IMR-90 (cell line): Measurements from ENCODE around the gene SLC29A3. TPM values are rescaled to one million over a fixed set of nuclear protein-coding genes. Genes with fewer than 3 reads are reported as not detected.

Source experiments
- ATAC-seq: fragments of 200-7000 bp; cut with Tn5 transposase; 2 replicates; pipeline ENCODE4 v1.9.1; 2020; ENCODE audit warnings: low read depth, mild to moderate bottlenecking, moderate library complexity
- BruUV-seq: library from RNA; stranded (reverse); fragments of 400-500 nt; replicated peaks from 2 replicates; lab custom pipeline; 2021; lab: Mats Ljungman, UMichigan
- CTCF ChIA-PET: fragments of 300-600 bp; formaldehyde crosslinking; extraction: SDS; loops from one replicate; lab custom pipeline; 2021; ENCODE audit warnings: antibody characterized with exemption; lab: Yijun Ruan, JAX
- POLR2A ChIA-PET: fragments of 300-600 bp; sonication (Branson Sonifier 250); formaldehyde crosslinking; loops from one replicate; lab custom pipeline; 2022; ENCODE audit warnings: antibody characterized with exemption; ENCODE audit not compliant: unreplicated experiment; lab: Charles Lee
- DNase-seq: peaks from one replicate; pipeline ENCODE4 v3.0.0; 2013
- H2AFZ ChIP-seq: replicated peaks from 2 replicates; pipeline ENCODE3; 2013; ENCODE audit warnings: low read length, mild to moderate bottlenecking; ENCODE audit not compliant: poor library complexity
- H2AK5ac ChIP-seq: 2 replicates; pipeline ENCODE4 v1.6.1; 2013; ENCODE audit warnings: low read depth, low read length, inconsistent platforms
- H2AK9ac ChIP-seq: replicated peaks from 2 replicates; pipeline ENCODE3; 2013; ENCODE audit warnings: mild to moderate bottlenecking, low read depth, low read length, moderate library complexity; ENCODE audit not compliant: poor library complexity
- H2BK120ac ChIP-seq: 2 replicates; pipeline ENCODE4 v1.6.1; 2013; ENCODE audit warnings: low read depth, low read length, inconsistent platforms
- H2BK15ac ChIP-seq: 3 replicates; pipeline ENCODE4 v1.6.1; 2013; ENCODE audit warnings: low read depth, low read length, inconsistent platforms
- H2BK20ac ChIP-seq: 2 replicates; pipeline ENCODE4 v1.6.1; 2013; ENCODE audit warnings: low read depth, mild to moderate bottlenecking, inconsistent platforms, low read length, moderate library complexity
- H2BK5ac ChIP-seq: 2 replicates; pipeline ENCODE4 v1.6.1; 2013; ENCODE audit warnings: mild to moderate bottlenecking, low read depth, low read length, inconsistent platforms; ENCODE audit not compliant: poor library complexity, severe bottlenecking
- H3K14ac ChIP-seq: replicated peaks from 2 replicates; pipeline ENCODE4 v1.6.1; 2013; ENCODE audit warnings: low read depth, low read length, inconsistent platforms
- H3K18ac ChIP-seq: 2 replicates; pipeline ENCODE4 v1.6.1; 2013; ENCODE audit warnings: low read depth, low read length, control low read depth
- H3K23ac ChIP-seq: 2 replicates; pipeline ENCODE4 v1.6.1; 2013; ENCODE audit warnings: low read depth, low read length, inconsistent platforms
- H3K27ac ChIP-seq: 2 replicates; pipeline ENCODE4 v1.5.1; 2013; ENCODE audit warnings: mild to moderate bottlenecking, control low read depth, low read length; ENCODE audit not compliant: insufficient read depth
- H3K27me3 ChIP-seq: 2 replicates; pipeline ENCODE4 v1.6.1; 2013; ENCODE audit warnings: low read length; ENCODE audit not compliant: control insufficient read depth, insufficient read depth
- H3K36me3 ChIP-seq: 2 replicates; pipeline ENCODE4 v1.6.1; 2013; ENCODE audit warnings: low read length, mixed read lengths; ENCODE audit not compliant: control insufficient read depth, insufficient read depth
- H3K4ac ChIP-seq: 2 replicates; pipeline ENCODE4 v1.6.1; 2013; ENCODE audit warnings: low read depth, low read length, inconsistent platforms
- H3K4me1 ChIP-seq: 2 replicates; pipeline ENCODE4 v1.6.1; 2013; ENCODE audit warnings: low read length, mixed read lengths; ENCODE audit not compliant: control insufficient read depth, insufficient read depth
- H3K4me2 ChIP-seq: 2 replicates; pipeline ENCODE4 v1.6.1; 2013; ENCODE audit warnings: low read depth, mild to moderate bottlenecking, control low read depth, low read length, moderate library complexity
- H3K4me3 ChIP-seq: 2 replicates; pipeline ENCODE4 v1.5.1; 2013; ENCODE audit warnings: low read depth, mild to moderate bottlenecking, control low read depth, low read length, moderate library complexity; ENCODE audit not compliant: insufficient read depth
- H3K56ac ChIP-seq: 2 replicates; pipeline ENCODE4 v1.6.1; 2013; ENCODE audit warnings: low read length, inconsistent platforms; ENCODE audit not compliant: insufficient read depth; ENCODE audit errors: extremely low read depth
- H3K79me1 ChIP-seq, 2 experiments: 2 replicates each; pipeline ENCODE4 v1.6.1; 2013; ENCODE audit warnings: low read length in 2 of 2, inconsistent platforms in 1 of 2, low read depth in 1 of 2
- H3K9ac ChIP-seq: 2 replicates; pipeline ENCODE4 v1.6.1; 2013; ENCODE audit warnings: low read depth, low read length, control low read depth
- H3K9me1 ChIP-seq: 2 replicates; pipeline ENCODE4 v1.6.1; 2013; ENCODE audit warnings: low read length, inconsistent platforms; ENCODE audit not compliant: insufficient read depth
- H3K9me3 ChIP-seq: 2 replicates; pipeline ENCODE4 v1.6.1; 2013; ENCODE audit warnings: low read length; ENCODE audit not compliant: control insufficient read depth, insufficient read depth
- H4K20me1 ChIP-seq: 2 replicates; pipeline ENCODE4 v1.6.1; 2013; ENCODE audit warnings: low read length, inconsistent platforms; ENCODE audit not compliant: insufficient read depth
- H4K5ac ChIP-seq: 2 replicates; pipeline ENCODE4 v1.6.1; 2013; ENCODE audit warnings: mild to moderate bottlenecking, low read depth, low read length, control low read depth
- H4K8ac ChIP-seq, 2 experiments: 2 replicates each; pipeline ENCODE4 v1.6.1; 2013; ENCODE audit warnings: low read depth in 2 of 2, low read length in 2 of 2, control low read depth in 1 of 2, inconsistent platforms in 1 of 2
- H4K91ac ChIP-seq: 2 replicates; pipeline ENCODE4 v1.6.1; 2013; ENCODE audit warnings: low read depth, low read length, inconsistent platforms; ENCODE audit not compliant: insufficient read depth
- BHLHE40 ChIP-seq: fragments of 150-350 bp; IDR thresholded peaks from 2 replicates; pipeline ENCODE4 v1.6.1; 2016; ENCODE audit warnings: mild to moderate bottlenecking, low read depth, low read length
- CEBPB ChIP-seq: IDR thresholded peaks from 2 replicates; pipeline ENCODE4 v1.6.1; 2012; ENCODE audit warnings: low read depth, low read length, improper control_type of control experiment
- FOS ChIP-seq: fragments of 150-350 bp; IDR thresholded peaks from 2 replicates; pipeline ENCODE4 v1.6.1; 2016; ENCODE audit warnings: low read depth, low read length
- MAFK ChIP-seq: IDR thresholded peaks from 2 replicates; pipeline ENCODE4 v1.6.1; 2012; ENCODE audit warnings: low read depth, low read length, improper control_type of control experiment
- MAZ ChIP-seq: IDR thresholded peaks from 2 replicates; pipeline ENCODE4 v1.6.1; 2012; ENCODE audit warnings: low read depth, mild to moderate bottlenecking, low read length, improper control_type of control experiment, moderate library complexity, borderline replicate concordance
- MXI1 ChIP-seq: IDR thresholded peaks from 2 replicates; pipeline ENCODE4 v1.6.1; 2012; ENCODE audit warnings: low read depth, mild to moderate bottlenecking, low read length, moderate library complexity, borderline replicate concordance
- NFE2L2 ChIP-seq: fragments of 150-350 bp; IDR thresholded peaks from 2 replicates; pipeline ENCODE4 v1.6.1; 2016; ENCODE audit warnings: low read depth, mild to moderate bottlenecking, low read length
- RAD21 ChIP-seq: IDR thresholded peaks from 2 replicates; pipeline ENCODE4 v1.6.1; 2012; ENCODE audit warnings: low read length, improper control_type of control experiment
- RFX5 ChIP-seq: IDR thresholded peaks from 2 replicates; pipeline ENCODE4 v1.8.0; 2012; ENCODE audit warnings: low read depth, mild to moderate bottlenecking, low read length, moderate library complexity
- SMC3 ChIP-seq: fragments of 150-350 bp; IDR thresholded peaks from 2 replicates; pipeline ENCODE4 v1.6.1; 2016; ENCODE audit warnings: low read depth, mild to moderate bottlenecking, antibody characterized with exemption, low read length, moderate library complexity
- WGBS, 2 experiments: methylation state at CpG; one replicate each; pipeline versions ENCODE4 v1.1.5 to v1.1.7; 2013; ENCODE audit warnings: missing lambda C conversion rate in 2 of 2; ENCODE audit not compliant: insufficient read length in 1 of 2; ENCODE audit errors: extremely low coverage in 2 of 2; 5-methylcytosine and 5-hydroxymethylcytosine counted together
- dilution Hi-C: fragments of 300-500 bp; cut with HindIII; formaldehyde crosslinking; loops from one replicate; pipeline ENCODE4 v1.14.3; 2018; ENCODE audit warnings: low sequenced_read_pairs; ENCODE audit not compliant: unreplicated experiment
- in situ Hi-C: fragments of 300-500 bp; cut with MboI; formaldehyde crosslinking; loops from 3 replicates; pipeline ENCODE4 v1.14.3; 2019; ENCODE audit warnings: low sequenced_read_pairs, inconsistent platforms, mixed read lengths
- intact Hi-C: fragments of 100-400 bp; cut with micrococcal nuclease; formaldehyde crosslinking; loops from 2 replicates; pipeline ENCODE4 v1.10.0; 2022
- polyA plus RNA-seq, 3 experiments: library from polyadenylated mRNA; depleted of rRNA; stranded (reverse); fragments of >200 nt; gene quantifications; 2 replicates each; pipeline ENCODE4 v1.2.3, GENCODE V29; 2012; ENCODE audit warnings: low replicate concordance in 1 of 3
- total RNA-seq: library from RNA; depleted of rRNA; stranded (reverse); fragments of >200 nt; gene quantifications from 2 replicates; pipeline ENCODE4 v1.2.3, GENCODE V29; 2012
- TF ChIP-seq, protein P1 (sequence below): fragments of 150-350 bp; IDR thresholded peaks from 2 replicates; pipeline ENCODE4 v1.6.1; 2017; ENCODE audit warnings: mild to moderate bottlenecking, antibody characterized with exemption, low read length, low read depth

Gene SLC29A3
- total and polyA plus RNA-seq, 2 of the 4 experiments (the other 2 are of a cell fraction) = 0.72 to 3.0 TPM

DNA sequence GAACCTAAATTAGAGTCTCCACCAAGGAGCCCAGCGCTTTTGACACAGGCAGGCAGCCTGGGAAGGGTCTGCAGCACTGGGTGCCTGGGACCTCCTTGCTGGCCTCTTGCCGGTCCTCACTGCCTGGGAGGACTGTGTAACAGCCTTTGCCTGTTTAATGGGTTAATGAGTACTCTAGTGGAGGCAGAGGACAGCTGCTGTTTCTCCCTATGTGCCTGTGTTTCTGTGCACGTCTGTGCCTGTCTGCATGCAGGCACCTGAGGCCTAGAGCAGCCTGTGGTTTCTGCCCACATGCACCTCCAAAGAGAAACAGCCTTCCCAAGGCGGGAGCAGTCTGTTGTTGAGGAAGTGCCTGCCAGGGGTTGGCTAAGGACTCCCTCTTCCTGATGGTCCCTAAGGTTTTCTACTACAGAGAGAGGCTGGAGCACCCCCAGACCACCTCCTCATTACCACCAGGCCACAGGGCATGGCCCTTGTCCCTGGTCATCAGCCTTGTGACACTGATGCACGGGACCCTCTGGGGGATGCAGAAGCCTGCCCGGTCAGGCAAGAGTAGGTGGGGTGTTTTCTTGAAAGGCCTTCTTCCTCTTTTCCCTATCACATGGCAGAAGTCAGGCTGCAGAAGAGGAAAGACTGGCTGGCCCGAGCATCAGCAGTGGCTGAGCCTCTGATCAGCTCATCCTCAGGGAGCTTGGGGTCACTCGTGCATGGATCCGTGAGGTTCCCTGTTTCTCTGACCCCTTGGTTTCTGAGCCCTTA is 14.2 kb downstream of the SLC29A3 start:
- H4K5ac ChIP-seq = no peak overlapping the region
- ATAC-seq (no peak), DNase-seq (no peak)
- H3K27me3 ChIP-seq = no peaks in the 10 kb centered on the region; the same call in 1 of the 2 replicates
- no peak overlapping the region for H3K23ac ChIP-seq
- dilution Hi-C loops (no loop called here), intact Hi-C loops (no loop called here), in situ Hi-C loops (no loop called here)
- no TSS peak for BruUV-seq
- no peaks in the 10 kb centered on the region for H4K20me1 ChIP-seq
- no peak overlapping the region for H3K27ac ChIP-seq
- no peak overlapping the region for H2AK5ac ChIP-seq
- no peak overlapping the region for H4K91ac ChIP-seq
- no peak overlapping the region for H3K4ac ChIP-seq
- TF ChIP-seq RFX5 (no peak), MAZ (no peak), MXI1 (no peak), CEBPB (no peak), MAFK (no peak), RAD21 (no peak), SMC3 (no peak), BHLHE40 (no peak), FOS (no peak), NFE2L2 (no peak)
- TF ChIP-seq, protein P1, sequence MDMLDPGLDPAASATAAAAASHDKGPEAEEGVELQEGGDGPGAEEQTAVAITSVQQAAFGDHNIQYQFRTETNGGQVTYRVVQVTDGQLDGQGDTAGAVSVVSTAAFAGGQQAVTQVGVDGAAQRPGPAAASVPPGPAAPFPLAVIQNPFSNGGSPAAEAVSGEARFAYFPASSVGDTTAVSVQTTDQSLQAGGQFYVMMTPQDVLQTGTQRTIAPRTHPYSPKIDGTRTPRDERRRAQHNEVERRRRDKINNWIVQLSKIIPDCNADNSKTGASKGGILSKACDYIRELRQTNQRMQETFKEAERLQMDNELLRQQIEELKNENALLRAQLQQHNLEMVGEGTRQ = no peak
- no peaks in the 10 kb centered on the region for H3K9me3 ChIP-seq
- no peak overlapping the region for H3K56ac ChIP-seq
- no peak overlapping the region for H3K4me2 ChIP-seq
- no peak overlapping the region for H3K4me3 ChIP-seq
- H3K4me1 ChIP-seq = no peaks in the 10 kb centered on the region; the same call in 1 of the 2 replicates
- no peak overlapping the region for H2AFZ ChIP-seq
- no peak overlapping the region for H2BK120ac ChIP-seq
- WGBS, 2 experiments = 57% methylated on average over 1 of the region's 9 CpGs; no CpG with 5 or more reads in 1 of the 2 experiments
- H2AK9ac ChIP-seq = no peak overlapping the region
- H3K18ac ChIP-seq = no peak overlapping the region
- no peak overlapping the region for H3K9ac ChIP-seq
- H2BK20ac ChIP-seq = no peak overlapping the region
- no peaks in the 10 kb centered on the region for H3K36me3 ChIP-seq
- ChIA-PET CTCF (interaction anchor here (1.4 kb wide), 1 partner anchor 14 kb away, joined by 5 read pairs; the partner anchor contains the start of gene SLC29A3), POLR2A (no interaction called here)
- no peak overlapping the region for H4K8ac ChIP-seq
- no peaks in the 10 kb centered on the region for H3K9me1 ChIP-seq
- H2BK5ac ChIP-seq = no peak overlapping the region
- H2BK15ac ChIP-seq = no peak overlapping the region
- H3K79me1 ChIP-seq = no peaks in the 10 kb centered on the region
- H3K14ac ChIP-seq = no peak overlapping the region
